Measurements from ENCODE around the gene ELAPOR2.
"Not testable (repeated sequence)": the region's sequence is repeated elsewhere in the genome, so short reads cannot be mapped to it uniquely, and the experiment has no call there.

Gene ELAPOR2

GRCh38 chr7:87059525-87060287, at the start of gene ELAPOR2:
Gene ELAPOR2, minus strand, starts transcription at chr7:87059654. Its CDS starts 141 bp downstream, at chr7:87059513.
- peak; percentile 87 to 98 for DNase-seq

DNA sequence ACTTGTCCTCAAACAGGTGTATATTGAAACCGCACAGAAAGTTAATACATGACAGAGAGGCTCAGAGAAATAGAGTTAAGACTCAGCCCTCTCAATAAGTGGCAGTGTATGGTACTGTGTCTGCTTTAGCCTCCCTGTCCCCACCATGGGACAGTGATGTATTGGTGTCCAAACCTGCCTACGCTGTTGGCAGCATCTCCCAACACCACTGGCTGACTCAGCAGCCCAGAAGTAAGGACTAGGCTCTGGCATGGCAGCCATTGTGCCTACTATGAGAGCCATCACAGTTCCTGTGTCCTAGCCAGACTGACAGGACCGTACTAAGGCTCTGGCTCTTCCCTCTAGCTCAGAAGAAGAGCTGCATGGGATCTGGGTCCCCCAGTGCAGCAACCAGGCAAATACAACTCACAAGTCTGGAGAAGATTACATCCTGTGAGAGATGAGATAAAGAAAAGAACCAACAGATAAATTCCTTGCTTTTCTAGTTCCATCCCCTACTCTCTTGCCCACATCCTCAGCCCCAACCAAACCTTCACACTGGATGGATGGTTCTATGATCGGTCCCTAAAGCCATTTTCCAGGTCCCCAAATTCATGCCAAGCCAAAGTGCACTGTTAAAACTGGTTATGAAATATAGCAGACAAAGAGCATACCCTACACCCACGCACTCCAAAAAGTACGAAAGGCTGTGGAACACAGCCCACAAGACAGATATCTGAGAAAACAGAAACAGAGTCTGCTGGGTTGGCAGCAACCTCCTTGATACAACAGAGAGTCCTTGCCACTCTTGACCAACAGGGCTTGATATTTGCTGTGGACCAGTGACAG, 48.7 kb upstream of the ELAPOR2 start:
- no peak for DNase-seq

DNA sequence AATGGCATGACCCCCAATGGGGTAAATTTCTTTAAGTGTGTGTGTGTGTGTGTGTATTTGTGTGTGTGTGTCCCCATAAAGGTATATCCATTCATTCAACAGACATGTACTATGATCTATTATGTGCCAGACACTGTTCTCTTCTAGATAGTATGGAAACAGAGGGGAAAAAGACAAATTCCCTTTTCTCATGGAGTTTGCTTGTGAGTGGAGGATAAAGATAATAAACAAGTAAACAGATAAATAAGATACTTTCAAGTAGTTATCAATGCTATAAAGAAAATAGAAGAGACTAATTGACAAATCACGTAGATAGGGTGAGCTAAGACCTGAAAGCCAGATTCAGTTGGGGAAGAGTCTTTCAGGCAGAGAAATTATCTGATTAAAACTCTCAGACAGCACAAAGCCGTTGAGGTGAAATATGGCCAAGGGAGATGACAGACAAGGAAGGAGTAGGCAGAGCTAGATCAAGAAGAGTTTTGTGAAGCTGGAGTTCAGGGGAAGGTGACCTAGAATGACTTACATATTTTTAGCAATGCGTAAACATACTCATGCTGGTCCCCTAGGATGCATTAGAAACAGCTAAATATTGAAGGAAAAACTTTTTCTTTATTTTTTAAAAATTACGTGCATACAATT, 47.6 kb upstream of the ELAPOR2 start:
- no peak for DNase-seq

DNA sequence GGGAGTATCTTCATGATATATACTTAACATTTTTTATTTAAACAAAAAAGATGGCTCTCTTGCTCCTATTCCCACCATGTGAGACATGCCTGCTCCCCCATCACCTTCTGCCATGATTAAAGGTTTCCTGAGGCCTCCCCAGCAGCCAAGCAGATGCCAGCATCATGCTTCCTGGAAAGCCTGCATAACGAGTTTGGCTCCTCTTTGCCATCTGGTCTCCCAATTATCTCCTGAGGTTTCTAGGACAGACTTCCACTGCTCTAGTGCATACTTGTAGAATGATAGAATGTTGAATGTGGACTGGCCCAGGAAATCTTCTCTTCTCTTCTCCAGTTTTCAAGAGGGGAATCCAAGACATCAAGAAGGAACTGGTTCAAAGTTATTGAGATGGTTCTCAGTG, 45.9 kb upstream of the ELAPOR2 start:
- DNase-seq = no peak

DNA sequence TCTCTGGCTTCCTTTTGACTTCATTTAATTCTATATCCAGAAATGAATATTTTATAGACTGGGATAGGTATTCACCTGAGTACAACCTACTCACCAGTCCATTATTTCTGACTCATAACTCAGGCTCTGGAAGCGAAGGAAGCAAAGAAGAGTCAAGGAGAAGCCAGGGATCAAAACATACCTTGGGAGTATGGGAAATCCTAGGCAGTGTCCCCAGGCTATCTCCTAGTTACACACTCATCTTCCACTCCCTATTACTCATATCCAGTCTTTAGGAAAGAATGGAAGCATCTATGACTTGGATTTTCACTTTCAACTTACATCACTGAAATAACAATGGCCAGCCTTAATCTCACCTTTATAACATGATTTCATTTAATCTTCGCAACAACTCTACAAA, 40.9 kb upstream of the ELAPOR2 start:
- no peak for DNase-seq

DNA sequence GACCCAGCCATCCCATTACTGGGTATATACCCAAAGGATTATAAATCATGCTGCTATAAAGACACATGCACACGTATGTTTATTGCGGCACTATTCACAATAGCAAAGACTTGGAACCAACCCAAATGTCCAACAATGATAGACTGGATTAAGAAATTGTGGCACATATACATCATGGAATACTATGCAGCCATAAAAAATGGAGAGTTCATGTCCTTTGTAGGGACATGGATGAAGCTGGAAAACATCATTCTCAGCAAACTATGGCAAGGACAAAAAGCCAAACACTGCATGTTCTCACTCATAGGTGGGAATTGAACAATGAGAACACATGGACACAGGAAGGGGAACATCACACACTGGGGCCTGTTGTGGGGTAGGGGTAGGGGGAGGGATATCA, 37.9 kb upstream of the ELAPOR2 start:
- not testable (repeated sequence) for DNase-seq

DNA sequence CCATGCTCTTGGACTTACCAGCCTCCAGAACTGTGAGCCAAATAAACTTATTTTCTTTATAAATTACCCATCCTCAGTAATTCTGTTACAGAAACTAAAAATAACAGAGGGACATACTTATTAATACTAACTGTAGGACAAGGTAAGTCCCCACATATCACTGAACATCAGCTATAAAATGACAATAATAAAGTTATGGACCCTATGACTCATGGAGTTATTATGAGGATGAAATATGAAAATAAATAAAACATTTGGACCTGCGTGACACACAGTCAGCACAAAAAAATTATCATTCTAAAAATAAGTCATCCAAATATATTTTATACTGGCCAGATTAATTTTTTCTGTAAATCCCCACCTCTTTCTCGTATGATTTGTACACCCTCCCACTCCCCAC, 34.9 kb upstream of the ELAPOR2 start:
- no peak for DNase-seq

GRCh38 chr7:87092568-87093091, 33.2 kb upstream of the ELAPOR2 start:
- no peak for DNase-seq

DNA sequence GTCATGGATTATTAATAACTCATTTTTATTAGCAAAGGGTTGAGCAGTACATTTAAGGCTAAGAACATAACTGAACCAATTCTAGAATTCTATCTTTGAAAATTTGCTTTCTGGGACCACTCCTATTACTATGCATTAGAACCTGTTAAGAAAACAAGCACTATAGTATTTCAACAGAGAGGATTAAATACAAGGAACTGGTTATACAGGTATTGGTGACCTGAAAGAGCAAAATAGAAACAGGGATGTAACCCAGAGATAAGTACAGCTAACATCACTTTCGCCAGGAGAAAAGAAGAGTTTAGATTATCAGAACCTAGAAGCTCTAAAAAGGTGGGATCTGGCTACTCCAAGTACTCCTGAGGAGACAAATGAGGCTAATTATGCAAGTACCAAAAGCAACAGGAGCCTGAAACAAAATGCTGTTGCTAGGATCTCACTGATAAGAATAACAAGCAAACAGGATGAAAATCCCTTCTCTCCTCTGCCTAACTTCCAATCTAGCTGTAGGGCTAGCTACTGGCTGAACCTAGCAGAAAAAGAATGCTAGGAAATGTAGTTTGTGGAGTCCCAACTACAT, 32.1 kb upstream of the ELAPOR2 start:
- peak in 1 of 2 experiments; percentile 30 for DNase-seq

DNA sequence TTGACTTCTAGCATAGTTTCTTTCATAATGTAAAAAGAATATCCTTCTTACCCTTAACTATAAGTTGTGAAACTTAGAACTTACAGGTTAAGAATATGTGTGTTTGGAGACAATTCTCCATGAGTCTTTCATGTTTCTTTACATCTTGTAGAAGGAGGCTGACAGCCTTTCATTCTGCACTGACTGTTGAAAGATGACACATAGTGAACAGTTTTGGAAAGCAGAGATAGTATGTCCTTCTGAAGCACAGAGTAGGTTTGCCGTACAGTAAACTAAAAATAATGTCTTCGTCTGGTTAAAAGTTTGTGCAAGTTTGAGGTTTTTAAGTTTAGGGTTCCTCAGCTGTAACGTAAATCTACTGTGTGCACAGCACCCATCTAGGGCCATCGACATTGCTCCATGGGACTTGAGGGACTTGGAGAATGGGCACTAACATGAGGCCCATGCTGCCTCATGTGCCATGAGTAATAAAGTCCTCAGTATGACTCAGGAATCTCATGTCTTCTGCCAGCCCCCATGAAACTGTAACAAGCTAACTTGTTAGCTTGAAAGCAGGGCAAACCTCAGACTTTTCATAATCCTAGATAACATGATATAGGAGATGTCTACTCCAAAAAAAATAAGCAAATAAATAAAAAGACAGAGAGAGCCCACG, 24.5 kb upstream of the ELAPOR2 start:
- DNase-seq = no peak

- DNase-seq = no peak
These were observed 23.2 kb upstream of the ELAPOR2 start for GRCh38 chr7:87082675-87083074.

- no peak for DNase-seq
These were observed 16.4 kb upstream of the ELAPOR2 start for GRCh38 chr7:87075671-87076404.

DNA sequence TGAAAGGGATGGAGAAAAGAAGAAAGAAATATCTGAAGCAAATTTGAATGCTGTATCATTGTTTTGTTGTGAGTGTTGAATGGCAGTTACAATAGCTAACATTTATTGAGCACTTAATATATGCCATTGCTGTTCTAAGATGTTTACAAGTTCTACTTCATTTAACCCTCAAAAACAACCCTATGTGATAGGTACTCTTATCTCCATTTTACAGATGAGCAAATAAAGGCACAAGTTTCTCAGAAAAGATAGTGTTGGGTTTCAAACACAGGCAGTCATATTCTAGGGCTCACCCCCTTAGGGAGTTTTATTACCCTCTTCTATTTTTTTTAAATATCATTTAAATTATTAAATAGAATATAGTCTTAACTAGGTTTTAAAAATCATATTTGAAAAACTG, 8.3 kb upstream of the ELAPOR2 start:
- no peak for DNase-seq

DNA sequence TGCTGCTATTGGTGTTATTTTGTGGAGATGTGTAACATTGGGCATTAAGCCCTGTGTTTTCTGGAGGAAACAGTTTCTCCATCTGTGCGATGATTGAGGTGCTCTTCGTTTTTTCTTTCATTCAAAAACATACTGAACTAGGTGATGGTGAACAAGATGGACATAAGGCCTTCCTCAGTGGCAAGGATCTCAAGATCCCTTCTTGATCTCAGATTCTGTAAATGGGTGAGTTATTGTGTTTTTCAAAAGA, 759 bp upstream of the ELAPOR2 start:
- peak in 1 of 2 experiments; percentile 48 for DNase-seq

- DNase-seq = peak; percentile 61 to 91
These were observed 520 bp downstream of the ELAPOR2 start for GRCh38 chr7:87058744-87059524.

GRCh38 chr7:87057210-87057609, 2.2 kb downstream of the ELAPOR2 start:
- DNase-seq = no peak

DNA sequence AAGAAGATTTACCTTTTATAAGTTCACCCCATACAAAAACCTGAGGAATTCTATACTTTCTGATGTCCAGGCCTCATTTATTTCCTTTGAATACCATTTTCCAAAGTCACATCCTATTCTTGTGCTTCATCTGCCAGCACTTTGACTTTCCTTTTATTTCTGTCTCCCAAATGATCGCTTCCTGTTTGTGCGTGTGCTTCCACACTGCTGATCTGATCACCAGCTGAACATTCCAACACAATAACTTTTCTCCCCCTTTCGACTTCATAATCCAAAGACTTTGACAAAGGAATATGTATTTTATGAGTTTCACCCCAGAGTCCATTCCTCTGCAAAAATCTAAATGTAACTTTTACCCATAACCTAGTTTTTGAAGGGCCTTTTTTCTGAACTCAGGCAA, 3.1 kb downstream of the ELAPOR2 start:
- no peak for DNase-seq

DNA sequence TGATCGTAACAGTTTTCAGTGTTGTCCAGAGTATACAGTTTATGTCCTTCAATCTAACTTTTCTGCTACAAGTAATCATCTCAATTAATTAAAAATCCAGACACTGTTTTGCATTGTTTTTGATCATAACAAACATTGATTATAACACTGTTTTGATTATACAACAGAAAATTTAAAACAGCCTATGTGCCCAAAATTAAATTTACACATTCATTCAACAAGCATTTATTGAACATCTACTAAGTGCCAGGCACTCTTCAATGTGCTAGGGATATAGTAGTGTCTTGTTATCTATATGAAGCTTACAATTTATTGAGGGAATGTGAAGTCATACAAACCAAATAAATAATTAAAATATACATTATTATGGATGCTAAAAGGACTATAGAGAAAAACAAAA, 10.6 kb downstream of the ELAPOR2 start:
- DNase-seq = no peak

- no peak for DNase-seq
These were observed 13.0 kb downstream of the ELAPOR2 start for GRCh38 chr7:87046456-87046855.

GRCh38 chr7:87044713-87045112, 14.7 kb downstream of the ELAPOR2 start:
- not testable (repeated sequence) for DNase-seq

- DNase-seq = not testable (repeated sequence)
These were observed 17.9 kb downstream of the ELAPOR2 start for GRCh38 chr7:87041586-87041985.

Measured in NCI-H526 (cell line).